Osteocyte (in vitro differentiated cells): ENCODE measurements around the gene BOD1. TPM values are rescaled to one million over a fixed set of nuclear protein-coding genes. Genes with fewer than 3 reads are reported as not detected.

Source experiments
- DNase-seq: peaks from one replicate; pipeline ENCODE4 v3.0.0; 2021; ENCODE audit warnings: mixed read lengths; ENCODE audit not compliant: unreplicated experiment; ENCODE audit errors: extremely low spot score
- H3K27ac Mint-ChIP-seq: one replicate; pipeline ENCODE4 v1.8.0; 2021; ENCODE audit warnings: mild to moderate bottlenecking, mixed read lengths; ENCODE audit not compliant: unreplicated experiment
- H3K27me3 Mint-ChIP-seq: one replicate; pipeline ENCODE4 v1.8.0; 2021; ENCODE audit warnings: mixed read lengths; ENCODE audit not compliant: unreplicated experiment
- H3K36me3 Mint-ChIP-seq: one replicate; pipeline ENCODE4 v1.8.0; 2021; ENCODE audit warnings: mixed read lengths; ENCODE audit not compliant: unreplicated experiment
- H3K4me1 Mint-ChIP-seq: one replicate; pipeline ENCODE4 v1.8.0; 2021; ENCODE audit warnings: mixed read lengths; ENCODE audit not compliant: unreplicated experiment
- H3K4me3 Mint-ChIP-seq: one replicate; pipeline ENCODE4 v1.8.0; 2021; ENCODE audit warnings: mild to moderate bottlenecking, moderate library complexity, mixed read lengths; ENCODE audit not compliant: unreplicated experiment
- H3K9me3 Mint-ChIP-seq: one replicate; pipeline ENCODE4 v1.8.0; 2021; ENCODE audit warnings: mixed read lengths; ENCODE audit not compliant: unreplicated experiment
- CTCF ChIP-seq: fragments of 200-600 bp; sonication (generic); IDR thresholded peaks from 2 replicates; pipeline ENCODE4 v1.5.0; 2021; ENCODE audit warnings: antibody characterized with exemption, mild to moderate bottlenecking, moderate library complexity
- total RNA-seq: library from RNA; stranded (reverse); gene quantifications from 2 replicates; pipeline ENCODE4 v1.2.1, GENCODE V29; 2021

Gene BOD1
- total RNA-seq, 1 donor from 2014 or later: 70.7 TPM

GRCh38 chr5:173604141-173604540, 12.3 kb downstream of the BOD1 start:
- Mint-ChIP-seq H3K27me3 (no peaks in the 10 kb centered on the region), H3K36me3 (peaks cover 55% of the 10 kb centered on the region), H3K27ac (no peak overlapping the region), H3K9me3 (no peaks in the 10 kb centered on the region), H3K4me1 (no peaks in the 10 kb centered on the region), H3K4me3 (no peak overlapping the region)
- TF ChIP-seq CTCF: no peak
- no peak for DNase-seq

GRCh38 chr5:173602423-173602822, 14.0 kb downstream of the BOD1 start:
- TF ChIP-seq CTCF: no peak
- H3K27ac Mint-ChIP-seq: no peak overlapping the region
- H3K9me3 Mint-ChIP-seq: no peaks in the 10 kb centered on the region
- peaks cover 44% of the 10 kb centered on the region for H3K36me3 Mint-ChIP-seq
- DNase-seq: no peak
- no peaks in the 10 kb centered on the region for H3K27me3 Mint-ChIP-seq
- H3K4me1 Mint-ChIP-seq: no peaks in the 10 kb centered on the region
- H3K4me3 Mint-ChIP-seq: no peak overlapping the region

- no peaks in the 10 kb centered on the region for H3K27me3 Mint-ChIP-seq
- H3K27ac Mint-ChIP-seq: no peak overlapping the region
- no peak for DNase-seq
- no peak for TF ChIP-seq CTCF
- H3K36me3 Mint-ChIP-seq: peaks cover 18% of the 10 kb centered on the region
- peaks cover 5% of the 10 kb centered on the region for H3K4me1 Mint-ChIP-seq
- no peak overlapping the region for H3K4me3 Mint-ChIP-seq
- no peaks in the 10 kb centered on the region for H3K9me3 Mint-ChIP-seq
Measured at GRCh38 chr5:173598686-173599085, 17.8 kb downstream of the BOD1 start.

GRCh38 chr5:173597304-173597703, 19.1 kb downstream of the BOD1 start:
- TF ChIP-seq CTCF: no peak
- Mint-ChIP-seq H3K36me3 (peaks cover 21% of the 10 kb centered on the region), H3K4me1 (peaks cover 5% of the 10 kb centered on the region), H3K27me3 (no peaks in the 10 kb centered on the region), H3K4me3 (no peak overlapping the region), H3K27ac (no peak overlapping the region), H3K9me3 (peaks cover 2% of the 10 kb centered on the region)
- DNase-seq: no peak

GRCh38 chr5:173595841-173596240, 20.6 kb downstream of the BOD1 start:
- Mint-ChIP-seq H3K4me1 (peaks cover 9% of the 10 kb centered on the region), H3K9me3 (peaks cover 8% of the 10 kb centered on the region), H3K27ac (no peak overlapping the region), H3K4me3 (no peak overlapping the region), H3K27me3 (no peaks in the 10 kb centered on the region), H3K36me3 (peaks cover 15% of the 10 kb centered on the region)
- DNase-seq: no peak
- TF ChIP-seq CTCF: no peak
